Activated CD4-positive, alpha-beta T cell treated with anti-CD3 and anti-CD28 coated beads, Interleukin-2, amount 50 U/mL, for 24 hours (primary cell): Measurements from ENCODE around the gene IGFBP4.

Source experiments
- DNase-seq, 2 donors: peaks; one replicate each; pipeline ENCODE4 v3.0.0-alpha.2; 2020; ENCODE audit warnings: low read depth in 1 of 2, low spot score in 1 of 2

The IGFBP4 gene

DNA sequence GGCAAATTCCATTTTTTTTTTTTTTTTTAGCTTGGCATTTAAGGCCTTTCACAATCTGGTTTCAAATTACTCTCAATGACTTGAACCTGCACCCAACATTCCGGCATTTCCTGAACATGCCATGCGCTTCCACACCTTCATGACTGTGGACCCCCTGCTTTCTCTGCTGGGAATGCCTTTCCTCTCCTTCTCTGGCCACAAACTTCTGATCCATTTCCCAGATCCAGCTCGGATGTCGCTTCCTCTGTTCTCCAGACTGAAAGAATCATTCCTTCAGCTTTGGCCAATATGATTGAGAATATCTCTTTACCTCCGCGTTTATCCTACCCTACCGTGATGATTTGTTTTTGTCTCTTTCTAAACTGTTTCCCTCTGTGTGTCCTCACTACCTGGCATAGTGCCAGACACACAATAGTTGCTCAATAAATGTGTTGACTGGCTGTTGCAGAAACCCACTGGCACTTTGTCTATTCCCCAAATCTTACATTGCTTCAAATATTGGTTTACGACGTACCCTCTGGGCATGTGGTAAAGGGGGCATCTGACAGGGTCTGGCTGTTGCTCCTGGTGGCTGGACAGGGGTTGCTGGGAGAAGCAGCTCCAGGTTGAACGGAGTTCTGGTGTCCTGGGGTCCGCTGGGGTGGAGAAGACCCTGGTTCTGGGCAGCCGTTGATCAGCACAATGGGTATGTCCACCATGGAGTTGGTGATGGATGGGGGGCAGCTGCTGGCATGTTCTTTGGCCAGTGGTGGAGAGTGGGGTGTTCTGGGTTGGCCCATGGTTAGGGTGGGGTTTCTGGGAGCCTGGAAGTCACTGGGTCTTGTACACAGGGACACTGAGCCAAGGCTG, 43.5 kb downstream of the IGFBP4 start:
- no peak for DNase-seq

DNA sequence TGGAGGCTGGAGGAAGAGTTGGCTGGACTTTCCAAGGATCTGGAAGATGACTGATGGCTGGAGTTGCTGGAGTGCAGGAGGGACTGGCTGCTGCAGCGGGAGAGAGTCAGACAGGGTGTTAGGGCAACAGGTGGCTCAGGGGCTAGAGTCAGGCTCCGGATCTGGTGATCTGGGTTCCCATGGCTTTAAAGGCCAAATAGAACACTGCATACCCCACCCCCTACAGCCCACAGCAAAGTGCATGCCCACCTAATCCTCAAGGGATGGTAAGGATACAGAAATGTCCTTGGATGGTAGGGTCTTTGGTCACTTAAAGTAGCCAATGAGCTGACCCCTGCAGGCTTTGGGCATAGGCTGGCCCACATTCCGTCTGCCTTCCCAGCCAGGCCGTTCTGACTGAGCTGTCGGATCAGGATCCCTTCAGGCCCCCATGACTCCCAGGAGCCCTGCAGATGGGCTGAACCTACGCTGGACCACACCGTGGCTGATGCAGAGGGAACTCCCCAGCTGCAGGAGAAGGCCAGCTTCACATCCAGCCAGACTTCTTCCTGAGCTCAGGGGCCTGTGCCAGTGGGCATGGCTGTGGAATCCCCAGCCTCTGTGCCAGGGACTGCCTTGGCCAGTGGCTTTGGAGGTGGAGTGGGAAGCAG, 44.2 kb downstream of the IGFBP4 start:
- no peak for DNase-seq

DNA sequence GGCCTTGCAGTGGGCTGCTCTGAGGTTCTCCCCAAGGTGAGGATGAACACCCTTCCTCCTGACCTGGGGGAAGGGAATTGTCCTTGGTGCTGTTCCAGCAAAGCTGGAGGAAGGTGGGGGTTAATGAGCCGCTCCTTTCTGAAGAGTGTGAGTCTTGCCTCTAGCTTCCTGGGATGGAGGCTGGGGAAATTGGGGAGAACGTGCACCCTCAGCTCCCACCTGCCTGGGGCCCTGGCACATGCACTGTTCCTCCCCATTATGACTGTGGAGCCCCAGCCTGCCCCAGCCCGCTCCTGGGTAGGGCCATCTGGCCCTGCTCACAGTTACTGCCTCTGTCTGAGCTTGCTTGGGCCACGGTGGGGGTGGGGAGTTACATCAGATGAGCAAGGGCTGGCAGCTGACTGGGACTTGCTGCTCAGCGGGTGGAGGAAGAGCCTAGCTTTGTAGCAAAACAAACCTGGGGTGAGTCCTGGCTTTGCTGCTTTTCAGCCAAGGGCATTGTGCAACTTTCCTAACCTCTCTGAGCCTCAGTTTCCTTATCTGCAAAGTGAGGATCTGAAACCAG, 47.1 kb downstream of the IGFBP4 start:
- DNase-seq: no peak

DNA sequence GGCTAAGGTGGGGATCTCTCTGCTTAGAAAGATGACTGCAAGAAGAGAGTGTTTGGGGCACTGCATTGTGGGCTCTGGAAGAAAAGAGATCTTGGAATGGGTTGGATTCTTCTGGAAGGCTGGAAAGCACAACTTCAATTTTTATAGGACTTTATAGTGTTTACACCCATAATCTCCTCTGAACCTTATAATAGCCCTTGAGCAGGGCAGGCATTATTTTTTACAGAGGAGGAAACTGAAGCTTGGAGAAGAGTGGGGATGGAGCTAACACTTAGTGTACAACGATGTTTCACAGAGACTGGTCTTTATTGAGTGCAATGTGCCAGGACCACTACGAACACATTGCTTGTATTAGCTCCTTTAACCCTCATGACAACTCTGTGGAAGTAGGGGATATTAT, 47.7 kb downstream of the IGFBP4 start:
- no peak for DNase-seq

DNA sequence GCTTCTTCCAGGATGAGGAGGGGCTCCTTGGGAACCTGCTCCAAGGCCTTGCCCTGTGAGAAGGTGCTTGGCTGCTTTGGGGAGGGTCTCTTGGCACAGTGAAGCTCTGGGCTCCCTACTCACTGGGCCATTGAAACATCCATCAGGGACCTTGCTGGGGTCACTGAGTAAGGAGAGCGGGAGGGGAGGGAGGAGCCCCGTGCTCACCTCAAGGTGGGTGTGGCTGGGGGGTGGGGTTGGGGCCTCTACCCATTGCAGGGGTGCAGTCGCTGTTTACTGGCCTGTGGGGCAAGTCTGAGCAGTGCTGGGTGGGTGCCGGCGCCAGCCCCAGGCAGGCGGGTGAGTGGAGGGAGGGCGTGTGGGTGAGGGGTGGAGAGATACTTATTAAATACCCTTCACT, 48.2 kb downstream of the IGFBP4 start:
- no peak for DNase-seq

DNA sequence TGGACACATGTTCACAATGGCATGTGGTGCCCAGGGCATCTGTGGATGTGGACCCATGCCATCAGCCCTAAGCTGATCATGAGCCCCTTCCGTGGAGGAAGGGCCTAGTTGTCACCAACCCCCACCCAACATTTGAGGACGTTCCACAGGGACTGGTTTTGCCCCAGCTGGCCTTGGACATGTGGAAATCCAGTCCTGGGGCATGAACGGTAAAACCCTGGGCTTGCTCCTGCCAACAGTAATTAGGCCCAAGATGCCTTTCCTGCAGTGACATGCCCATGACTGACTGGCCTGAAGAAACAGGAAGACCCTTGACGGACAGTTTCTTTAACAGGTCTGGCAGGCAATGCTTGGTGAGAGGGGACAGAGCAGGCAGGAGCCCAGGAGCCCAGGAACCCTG, 50.4 kb downstream of the IGFBP4 start:
- DNase-seq: no peak

DNA sequence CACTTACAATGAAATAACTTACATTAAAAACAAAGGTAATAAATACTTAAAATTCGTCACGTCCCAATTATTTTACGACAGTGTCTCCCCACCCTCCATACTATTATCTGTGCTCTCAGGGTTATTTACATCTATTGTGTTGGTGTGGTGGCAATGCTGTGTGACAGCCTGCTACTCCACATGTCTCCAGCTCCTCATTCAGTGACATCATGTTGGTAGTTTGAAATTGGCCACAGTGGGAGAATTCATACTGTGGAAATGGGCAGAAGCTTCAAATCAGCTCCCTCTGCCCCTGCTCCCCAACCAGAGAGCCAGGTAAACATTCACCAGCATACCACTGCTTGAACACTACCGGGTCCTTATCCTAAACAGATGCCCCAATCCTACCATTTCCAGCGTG, 51.9 kb downstream of the IGFBP4 start:
- no peak for DNase-seq

DNA sequence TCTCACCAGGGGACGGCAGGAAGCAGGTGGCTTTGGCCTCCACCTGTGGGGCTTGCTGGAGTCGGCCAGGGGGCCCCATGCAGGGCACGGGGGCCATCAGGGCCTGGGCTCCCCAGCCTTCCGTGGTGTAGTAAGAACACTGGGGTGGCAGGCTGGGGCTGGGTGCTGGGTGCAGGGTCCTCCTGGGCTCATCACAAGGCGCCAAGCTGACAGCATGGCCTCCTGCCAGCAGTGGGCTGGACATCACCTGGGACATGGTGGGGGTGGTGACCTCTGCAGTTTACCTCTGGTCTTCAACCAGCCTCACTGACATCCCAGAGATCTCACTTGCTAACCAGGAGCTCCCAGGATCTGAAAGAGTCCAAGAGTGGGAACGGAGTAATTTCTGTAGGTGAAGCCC, 52.9 kb downstream of the IGFBP4 start:
- DNase-seq: no peak

DNA sequence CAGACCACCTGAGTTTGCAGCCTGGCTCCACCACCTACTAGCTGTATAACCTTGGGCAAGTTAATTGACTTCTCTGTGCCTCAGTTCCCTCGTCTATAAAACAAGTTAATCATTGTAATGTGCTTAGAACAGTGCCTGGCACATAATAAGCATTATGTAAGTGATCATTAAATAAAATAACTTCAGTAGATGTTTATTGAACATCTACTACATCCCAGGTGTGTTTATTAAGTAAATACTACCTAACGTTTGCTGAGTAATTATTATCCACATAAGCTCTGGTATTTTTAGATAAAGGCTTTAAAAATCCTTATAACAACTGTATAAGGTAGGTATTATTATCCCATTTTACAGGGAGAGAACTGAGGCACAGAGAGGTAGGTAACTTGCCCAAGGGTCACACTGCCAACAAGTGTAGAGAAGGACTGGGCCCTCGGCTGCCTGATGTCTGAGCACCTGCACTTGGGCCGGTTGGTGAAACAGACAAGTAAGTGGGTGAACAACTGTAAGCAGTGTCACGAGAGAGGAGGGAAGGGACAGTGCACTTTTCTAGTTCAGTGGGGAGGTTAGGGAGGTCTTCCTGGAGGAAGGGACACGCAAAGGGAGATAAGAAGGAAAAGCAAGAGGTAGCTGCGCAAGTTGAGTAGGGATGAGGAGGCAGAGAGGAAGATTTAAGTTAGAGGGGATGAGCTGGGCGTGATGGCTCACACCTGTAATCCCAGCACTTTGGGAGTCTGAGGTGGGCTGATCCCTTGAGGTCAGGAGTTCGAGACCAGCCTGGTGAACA, 53.6 kb downstream of the IGFBP4 start:
- DNase-seq: no peak

DNA sequence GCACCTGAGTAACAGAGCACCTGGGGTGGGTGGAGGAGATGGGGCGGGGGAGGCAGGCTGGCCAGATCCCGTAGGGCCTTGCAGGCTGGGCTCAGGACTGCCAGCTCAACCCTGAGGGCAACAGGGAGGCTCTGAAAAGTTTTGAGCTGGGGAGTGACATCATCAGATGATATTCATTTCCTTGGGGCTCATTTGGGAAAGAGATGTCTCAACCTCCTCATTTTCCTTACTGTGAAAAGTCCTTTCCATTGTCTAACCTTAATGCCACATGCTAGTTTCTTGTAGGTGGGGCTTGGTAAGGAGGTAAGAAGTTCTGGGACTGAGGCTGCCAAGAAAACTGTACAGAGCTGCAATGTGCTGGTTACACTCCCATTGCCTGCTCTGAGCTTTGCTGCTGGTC, 54.4 kb downstream of the IGFBP4 start:
- DNase-seq: no peak

DNA sequence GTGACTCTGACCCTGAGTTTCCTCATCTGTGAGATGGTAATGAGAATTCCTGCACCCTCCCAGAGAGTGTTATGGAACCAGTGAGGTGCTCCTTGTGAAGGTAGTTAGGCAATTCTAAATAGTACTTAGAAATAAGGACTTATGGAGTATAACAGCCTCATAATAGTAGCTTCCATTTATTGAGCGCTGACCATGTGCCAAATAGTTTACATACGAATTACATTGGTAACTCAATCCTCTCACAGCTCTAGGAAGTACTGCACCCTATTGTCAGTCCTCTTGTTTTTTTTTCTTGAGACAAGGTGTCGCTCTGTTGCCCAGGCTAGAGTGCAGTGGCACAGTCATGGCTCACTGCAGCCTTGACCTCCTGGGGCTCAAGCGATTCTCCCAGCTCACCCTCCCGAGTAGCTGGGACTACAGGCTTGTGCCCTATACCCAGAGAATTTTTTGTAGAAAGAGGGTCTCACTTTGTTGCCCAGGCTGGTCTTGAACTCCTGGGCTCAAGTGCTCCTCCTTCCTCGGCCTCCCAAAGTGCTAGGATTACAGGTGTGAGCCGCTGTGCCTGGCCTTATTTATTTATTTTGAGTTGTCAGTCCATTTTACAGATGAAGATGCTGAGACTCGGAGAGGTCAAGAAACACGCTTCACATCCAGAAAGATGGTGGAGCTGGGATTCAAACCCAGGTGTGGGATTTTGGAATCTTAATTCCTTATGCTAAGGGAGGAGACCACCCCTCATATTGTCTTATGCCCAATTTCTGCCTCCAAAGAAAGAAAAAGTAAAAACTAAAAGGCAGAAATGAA, 55.2 kb downstream of the IGFBP4 start:
- no peak for DNase-seq

DNA sequence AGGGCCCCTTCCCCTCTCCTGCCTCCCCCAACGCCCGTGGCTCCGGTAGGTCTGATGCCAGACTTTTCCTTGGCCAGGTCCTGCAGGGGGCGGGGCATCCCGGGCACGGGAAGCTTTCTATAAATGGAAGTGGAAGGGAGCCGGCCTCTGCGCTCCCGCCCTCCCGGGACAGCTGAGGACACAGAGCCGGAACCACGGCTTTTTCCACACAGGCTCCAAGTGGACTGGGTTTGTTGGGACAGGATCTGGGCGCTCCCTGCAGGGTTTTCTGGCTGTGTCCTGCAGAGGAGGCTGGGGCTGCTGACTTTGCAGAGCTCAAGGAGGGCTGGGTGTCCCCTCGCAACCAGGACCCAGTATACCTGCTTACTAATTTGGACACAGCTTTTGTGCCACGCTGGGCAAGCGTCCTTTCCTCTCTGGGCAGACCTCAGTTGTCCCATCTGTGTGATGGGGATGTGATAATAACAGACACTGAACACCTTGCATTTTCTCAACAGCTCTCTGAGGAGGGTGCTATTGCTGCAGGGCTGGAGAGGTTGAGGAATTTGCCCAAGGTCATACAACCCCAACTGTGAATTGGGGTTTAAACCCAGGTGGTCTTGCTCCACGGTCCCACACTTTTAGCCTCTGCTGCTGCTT, 56.4 kb downstream of the IGFBP4 start:
- DNase-seq: no peak

DNA sequence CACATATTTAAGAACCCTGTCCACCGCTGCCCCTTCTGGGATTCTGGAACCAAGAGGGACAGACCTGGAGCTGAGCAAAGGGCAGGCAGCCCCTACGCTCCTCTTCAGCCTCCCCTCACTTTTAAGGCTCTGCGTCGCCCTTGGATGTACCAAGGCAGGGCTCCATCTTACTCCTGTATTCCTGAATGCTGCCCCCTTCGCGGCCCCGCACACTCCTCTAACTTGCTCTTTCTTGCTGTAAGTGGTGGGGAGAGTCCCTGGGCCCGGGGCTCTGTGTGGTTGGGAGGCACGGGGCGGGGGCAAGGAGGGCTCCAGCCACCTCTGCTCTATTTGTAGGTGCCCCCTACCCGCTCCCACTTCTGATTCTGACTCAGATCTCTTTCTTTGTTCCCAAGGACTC, 56.9 kb downstream of the IGFBP4 start:
- no peak for DNase-seq

DNA sequence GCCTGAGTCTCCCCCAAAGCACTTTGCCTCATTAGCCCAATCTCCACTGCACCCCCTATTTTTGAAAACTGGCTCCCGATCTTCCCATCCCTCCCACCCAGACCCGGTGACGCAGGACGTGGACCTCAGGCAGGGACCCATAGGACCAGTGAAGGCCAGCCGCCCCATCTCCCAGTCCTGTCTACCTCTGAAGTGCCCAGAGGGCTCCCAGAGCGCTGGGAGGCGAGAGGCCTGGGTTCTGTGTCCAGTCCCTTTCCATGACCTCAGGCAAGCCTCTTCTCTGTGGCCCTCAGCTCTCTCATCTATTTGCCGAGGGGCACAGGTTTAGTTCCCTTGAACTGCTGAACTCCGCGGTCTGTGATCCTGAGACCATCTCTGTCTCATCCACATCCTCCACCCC, 57.5 kb downstream of the IGFBP4 start:
- DNase-seq: no peak

DNA sequence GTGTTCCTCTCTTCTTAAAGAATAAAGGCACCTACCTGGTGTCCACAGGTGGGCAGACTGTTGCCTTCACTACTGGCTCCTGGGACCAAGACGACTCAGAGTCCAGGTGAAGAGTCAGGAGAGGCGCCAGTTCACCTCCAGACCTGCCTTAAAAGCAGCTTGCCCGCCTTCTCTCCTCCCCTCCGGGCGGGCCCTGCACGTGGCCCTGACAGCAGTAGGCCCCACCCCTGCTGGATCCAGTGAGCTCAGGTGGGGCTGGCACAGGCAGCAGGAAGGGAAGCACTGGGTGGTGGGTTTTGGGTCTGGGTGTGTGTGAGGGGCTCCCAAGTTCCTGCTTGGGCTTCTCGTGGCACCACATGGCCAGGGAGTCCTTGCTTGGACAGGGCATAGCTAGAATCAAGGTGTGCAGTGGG, 58.3 kb downstream of the IGFBP4 start, which contains the start of gene TNS4:
Gene TNS4 (minus strand): TSS at position 125 of the 413 bp plus-strand sequence. CDS start 5,198 bp downstream, outside the sequence.
- DNase-seq: no peak

DNA sequence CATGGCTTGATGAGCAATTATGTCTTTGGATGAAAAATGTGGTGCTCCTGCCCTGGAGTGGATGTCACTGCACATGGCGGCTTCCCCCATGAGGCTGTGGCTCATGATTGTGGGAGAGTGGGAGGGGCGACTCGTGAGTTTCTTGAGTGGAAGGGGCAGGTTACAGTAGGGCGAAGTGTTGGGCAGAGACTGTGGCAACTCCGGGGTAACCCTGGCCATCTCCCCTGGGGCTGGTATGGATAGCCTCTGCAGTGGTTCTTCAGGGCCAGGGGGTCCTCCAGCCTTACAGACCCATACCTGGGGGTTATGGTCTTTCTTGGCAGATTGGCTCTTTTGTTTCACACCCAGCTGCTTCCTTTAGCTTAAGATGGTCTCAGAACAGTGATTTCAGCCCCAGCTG, 59.5 kb downstream of the IGFBP4 start:
- DNase-seq: no peak

DNA sequence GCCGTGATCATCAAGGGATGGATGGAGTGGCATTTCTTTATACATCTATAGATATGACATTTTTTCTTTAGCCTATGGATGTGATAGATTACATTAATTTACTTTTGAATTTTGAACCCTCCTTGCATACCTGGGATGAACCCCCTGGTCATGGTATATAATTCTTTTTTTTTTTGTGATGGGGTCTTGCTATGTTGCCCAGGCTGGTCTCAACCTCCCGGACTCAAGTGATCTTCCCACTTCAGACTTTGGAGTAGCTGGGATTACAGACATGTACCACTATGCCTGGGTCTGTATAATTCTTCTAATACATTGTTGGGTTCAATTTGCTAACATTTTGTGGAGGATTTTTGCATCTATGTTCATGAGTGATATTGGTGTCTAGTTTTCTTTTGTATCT, 59.9 kb downstream of the IGFBP4 start:
- no peak for DNase-seq

DNA sequence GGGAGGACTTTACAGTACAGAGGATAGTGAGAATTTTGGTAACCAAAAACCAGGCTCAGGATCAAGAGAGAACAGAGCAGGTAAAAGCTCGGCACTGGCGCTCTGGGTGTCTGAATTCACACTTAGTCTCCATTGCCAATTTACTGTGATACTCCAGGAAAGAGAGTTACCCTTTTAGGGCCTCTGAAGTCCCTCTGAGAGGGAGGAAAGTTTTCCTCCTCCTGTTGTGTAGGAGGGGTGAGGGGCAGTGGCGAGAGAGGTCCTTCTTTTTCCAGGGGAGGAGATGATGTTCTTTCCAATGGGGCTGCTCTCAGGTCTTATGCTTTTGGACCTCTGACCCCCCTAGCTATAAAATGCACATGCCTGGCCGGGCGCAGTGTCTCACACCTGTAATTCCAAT, 63.5 kb downstream of the IGFBP4 start:
- DNase-seq: no peak
